ENCODE results near the gene GCDH. TPM values are rescaled to one million over a fixed set of nuclear protein-coding genes. Genes with fewer than 3 reads are reported as not detected.
"Not testable (repeated sequence)": the region's sequence is repeated elsewhere in the genome, so short reads cannot be mapped to it uniquely, and the experiment has no call there.

GCDH gene
- total RNA-seq, 4 donors from 2014 or later = 19.2 to 39.5 (median 24.6) TPM

DNA sequence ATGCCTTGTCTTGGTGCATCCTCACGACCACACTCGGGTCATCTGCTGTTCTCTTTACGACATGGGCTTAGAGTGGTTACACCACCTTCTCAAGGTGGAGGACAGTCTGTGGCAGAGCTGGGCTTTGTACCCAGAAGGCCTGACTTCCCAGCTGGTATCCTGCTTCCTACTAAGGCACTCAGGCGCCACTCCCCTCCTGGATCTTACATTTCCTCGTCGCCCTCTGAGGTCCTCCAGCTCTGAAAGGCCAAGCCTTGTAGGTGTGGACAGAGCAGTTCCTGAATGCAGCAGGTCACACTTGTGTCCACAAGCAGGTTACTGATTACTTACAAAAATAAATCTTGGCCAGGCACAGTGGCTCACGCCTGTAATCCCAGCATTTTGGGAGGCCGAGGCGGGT is 16.2 kb downstream of the GCDH start:
- no peak overlapping the region for H3K4me3 ChIP-seq (ENCODE audit: low read depth, poor library complexity, severe bottlenecking)
- TF ChIP-seq, protein P1, sequence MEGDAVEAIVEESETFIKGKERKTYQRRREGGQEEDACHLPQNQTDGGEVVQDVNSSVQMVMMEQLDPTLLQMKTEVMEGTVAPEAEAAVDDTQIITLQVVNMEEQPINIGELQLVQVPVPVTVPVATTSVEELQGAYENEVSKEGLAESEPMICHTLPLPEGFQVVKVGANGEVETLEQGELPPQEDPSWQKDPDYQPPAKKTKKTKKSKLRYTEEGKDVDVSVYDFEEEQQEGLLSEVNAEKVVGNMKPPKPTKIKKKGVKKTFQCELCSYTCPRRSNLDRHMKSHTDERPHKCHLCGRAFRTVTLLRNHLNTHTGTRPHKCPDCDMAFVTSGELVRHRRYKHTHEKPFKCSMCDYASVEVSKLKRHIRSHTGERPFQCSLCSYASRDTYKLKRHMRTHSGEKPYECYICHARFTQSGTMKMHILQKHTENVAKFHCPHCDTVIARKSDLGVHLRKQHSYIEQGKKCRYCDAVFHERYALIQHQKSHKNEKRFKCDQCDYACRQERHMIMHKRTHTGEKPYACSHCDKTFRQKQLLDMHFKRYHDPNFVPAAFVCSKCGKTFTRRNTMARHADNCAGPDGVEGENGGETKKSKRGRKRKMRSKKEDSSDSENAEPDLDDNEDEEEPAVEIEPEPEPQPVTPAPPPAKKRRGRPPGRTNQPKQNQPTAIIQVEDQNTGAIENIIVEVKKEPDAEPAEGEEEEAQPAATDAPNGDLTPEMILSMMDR (IDR thresholded peaks at IDR 0.05) = no peak
- no peak for TF ChIP-seq POLR2A (IDR thresholded peaks at IDR 0.05)
- WGBS, 2 donors = 85 to 88% methylated on average over 9 of the region's 9 CpGs
- no peak for DNase-seq (ENCODE audit: low spot score in 2 of 2)
- intact Hi-C loops (cut with DNase I; ENCODE audit: low total_unique reads) = no loop called here

DNA sequence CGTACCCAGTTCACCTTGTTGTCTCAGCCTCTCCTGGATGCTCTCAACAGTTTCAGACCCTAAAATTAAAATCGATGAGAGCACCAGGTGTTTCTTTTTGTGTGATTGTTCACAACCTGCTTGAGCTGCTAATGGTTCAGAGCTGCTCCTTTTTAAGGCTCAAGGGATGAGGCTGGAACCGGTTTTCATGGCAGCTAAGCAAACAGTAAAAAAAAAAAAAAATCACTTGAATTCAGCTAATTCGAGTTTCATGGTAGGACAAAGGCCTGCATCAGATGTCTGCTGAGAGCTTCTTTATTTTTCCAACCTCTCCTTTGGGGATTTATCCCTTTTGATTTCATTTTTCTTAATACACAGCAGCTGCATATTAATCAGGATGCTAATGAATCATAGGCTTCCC is 21.6 kb downstream of the GCDH start:
- intact Hi-C loops (cut with DNase I; ENCODE audit: low total_unique reads) = no loop called here
- 23 to 41% methylated on average over 4 of the region's 4 CpGs for WGBS, 2 donors
- H3K4me3 ChIP-seq (ENCODE audit: low read depth, poor library complexity, severe bottlenecking) = no peak overlapping the region
- no peak for DNase-seq (ENCODE audit: low spot score in 2 of 2)
- no peak for TF ChIP-seq POLR2A (IDR thresholded peaks at IDR 0.05)
- TF ChIP-seq, protein P1 (IDR thresholded peaks at IDR 0.05) = no peak

DNA sequence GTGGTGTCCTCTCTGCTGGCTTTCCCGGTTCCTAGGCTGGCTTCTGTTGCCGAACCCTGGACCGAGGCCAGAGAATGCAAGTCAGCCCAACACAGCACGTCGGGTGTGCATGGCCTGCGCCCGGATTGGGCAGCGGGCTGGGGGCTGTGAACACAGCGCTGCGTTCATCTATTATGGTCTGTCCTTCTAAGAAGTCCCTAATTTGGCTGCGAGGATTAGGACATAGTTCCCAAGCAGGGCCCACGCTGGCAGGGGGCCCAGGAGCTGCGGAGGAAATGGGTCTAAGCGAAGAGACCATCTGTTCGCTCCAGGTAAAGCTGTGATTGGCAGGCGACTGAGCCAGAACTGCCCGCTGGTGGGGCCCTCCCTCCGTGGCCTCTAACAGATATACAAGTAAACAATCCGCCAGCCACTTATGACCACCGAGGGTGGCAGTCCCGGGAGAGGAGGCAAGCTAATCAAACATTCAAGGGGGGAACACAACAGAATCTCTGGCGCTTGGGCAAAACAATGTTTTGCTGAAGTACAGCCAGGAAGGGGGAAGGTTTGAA is 22.1 kb downstream of the GCDH start:
- no peak overlapping the region for H3K4me3 ChIP-seq (ENCODE audit: low read depth, poor library complexity, severe bottlenecking)
- no peak for TF ChIP-seq POLR2A (IDR thresholded peaks at IDR 0.05)
- TF ChIP-seq, protein P1 (IDR thresholded peaks at IDR 0.05) = no peak
- peak; percentile 48 to 94 for DNase-seq (ENCODE audit: low spot score in 2 of 2)
- intact Hi-C loops (cut with DNase I; ENCODE audit: low total_unique reads) = no loop called here
- WGBS, 2 donors = 7 to 19% methylated on average over 22 of the region's 22 CpGs

DNA sequence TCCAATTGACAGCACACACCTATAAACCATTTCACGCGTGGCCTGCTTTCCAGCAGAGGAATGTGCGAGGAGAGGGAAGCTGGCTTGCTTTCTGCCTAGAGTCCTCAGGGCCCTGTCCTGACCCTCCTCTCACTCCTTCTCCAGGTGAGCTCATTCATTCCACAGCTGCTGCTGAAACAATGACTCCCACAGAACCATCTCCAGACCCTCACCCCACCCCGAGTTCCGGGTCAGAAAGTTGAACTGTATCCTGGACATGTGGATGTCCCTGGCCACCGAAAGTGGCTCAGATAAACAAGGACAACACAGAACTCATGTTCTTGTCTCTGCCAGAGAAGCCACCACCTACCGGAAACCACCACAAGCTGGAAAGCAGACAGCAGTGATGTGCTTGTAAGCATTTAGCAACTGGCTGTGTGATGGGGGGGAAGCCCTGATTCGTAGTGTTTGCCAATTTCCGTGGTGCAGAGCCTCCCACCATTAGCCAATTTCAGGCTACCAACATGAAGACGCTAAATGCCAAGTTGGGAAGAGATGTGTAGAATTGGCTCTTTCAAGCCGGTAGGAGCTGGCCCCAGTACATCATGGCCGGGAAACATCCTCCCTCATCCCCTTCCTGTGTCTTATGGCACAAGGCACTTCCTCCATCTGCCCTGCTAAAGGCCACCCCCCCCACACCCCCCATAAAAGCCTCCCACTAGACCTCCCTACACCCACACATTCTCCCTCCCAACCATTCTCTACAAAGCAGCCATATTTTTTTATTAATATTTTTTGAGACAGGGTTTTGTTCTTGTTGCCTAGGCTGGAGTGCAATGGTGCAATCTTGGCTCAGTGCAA is 23.1 kb downstream of the GCDH start:
- intact Hi-C loops (cut with DNase I; ENCODE audit: low total_unique reads) = no loop called here
- H3K4me3 ChIP-seq (ENCODE audit: low read depth, poor library complexity, severe bottlenecking) = no peak overlapping the region
- WGBS, 2 donors = 38 to 41% methylated on average over 12 of the region's 12 CpGs
- TF ChIP-seq, protein P1 (IDR thresholded peaks at IDR 0.05) = no peak
- TF ChIP-seq POLR2A (IDR thresholded peaks at IDR 0.05) = no peak
- peak in 1 of 2 donors; percentile 47 for DNase-seq (ENCODE audit: low spot score in 2 of 2)

DNA sequence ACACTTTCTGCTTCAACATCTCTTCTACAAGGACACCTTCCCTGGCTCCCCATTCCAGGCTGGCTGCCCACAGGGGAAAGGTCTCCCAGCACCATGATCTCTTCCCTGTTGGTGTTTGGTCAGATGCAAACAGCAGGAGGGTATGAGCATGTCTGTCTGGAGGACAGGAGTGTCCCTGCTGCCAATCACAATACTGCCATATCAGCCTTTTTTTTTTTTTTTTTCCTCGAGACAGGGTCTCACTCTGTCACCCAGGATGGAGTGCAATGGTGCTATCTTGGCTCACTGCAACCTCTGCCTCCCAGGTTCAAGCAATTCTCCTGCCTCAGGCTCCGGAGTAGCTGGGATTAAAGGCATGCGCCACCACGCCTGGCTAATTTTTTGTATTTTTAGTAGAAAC is 24.9 kb downstream of the GCDH start:
- intact Hi-C loops (cut with DNase I; ENCODE audit: low total_unique reads); DNase-seq (ENCODE audit: low spot score in 2 of 2); H3K4me3 ChIP-seq (ENCODE audit: low read depth, poor library complexity, severe bottlenecking): not testable (repeated sequence)
- WGBS, 2 donors = 88 to 93% methylated on average over 4 of the region's 4 CpGs

DNA sequence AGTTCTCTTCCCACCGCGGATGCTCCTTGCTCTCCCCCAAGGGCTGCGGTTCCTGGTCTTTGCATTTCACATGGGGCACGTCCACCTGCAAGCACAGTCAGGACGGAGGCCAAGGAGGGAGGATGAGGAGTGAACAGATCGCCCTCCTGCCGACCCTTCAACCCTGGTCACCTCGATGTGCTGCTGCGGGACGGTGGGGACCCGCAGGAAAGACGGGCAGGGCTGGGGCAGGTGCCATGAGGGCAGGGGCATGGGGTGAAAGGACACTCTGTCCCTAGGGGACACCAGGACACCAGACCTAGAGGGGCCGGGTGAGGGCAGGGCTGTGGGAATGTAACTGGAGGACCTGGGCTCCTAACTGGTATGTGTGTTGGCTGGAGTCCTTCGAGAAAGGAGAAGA is 27.3 kb downstream of the GCDH start:
- intact Hi-C loops (cut with DNase I; ENCODE audit: low total_unique reads) = no loop called here
- 90 to 92% methylated on average over 14 of the region's 14 CpGs for WGBS, 2 donors
- no peak for DNase-seq (ENCODE audit: low spot score in 2 of 2)
- TF ChIP-seq POLR2A (IDR thresholded peaks at IDR 0.05) = no peak
- TF ChIP-seq, protein P1 (IDR thresholded peaks at IDR 0.05) = no peak
- no peak overlapping the region for H3K4me3 ChIP-seq (ENCODE audit: low read depth, poor library complexity, severe bottlenecking)

Measured in lower leg skin (tissue), 4 donors.